Measurements from ENCODE around the gene ZBTB42.

DNA sequence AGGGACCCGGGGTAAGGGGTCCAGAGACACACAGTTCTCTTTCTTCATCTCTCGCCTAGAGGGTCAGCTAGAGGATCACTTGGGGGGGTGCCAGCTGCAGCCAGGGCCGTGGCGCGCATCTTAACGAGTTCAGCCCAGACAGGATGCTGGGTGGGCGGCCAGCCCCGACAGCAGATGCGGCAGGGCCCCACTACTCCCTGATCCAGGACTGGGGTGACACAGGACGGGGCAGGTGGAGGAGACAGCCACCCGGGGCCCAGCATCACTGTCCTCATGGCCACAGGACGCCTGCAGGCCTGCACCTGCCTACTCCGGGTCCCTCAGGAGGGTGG is 18.1 kb upstream of the ZBTB42 start:
- TF ChIP-seq GATA2 (IDR thresholded peaks at IDR 0.05; ENCODE audit: low read depth, low read length) (no peak), GATA3 (IDR thresholded peaks at IDR 0.05; ENCODE audit: low read depth, low read length) (no peak)
